ENCODE data around the gene DENND6B. TPM values are rescaled to one million over a fixed set of nuclear protein-coding genes. Genes with fewer than 3 reads are reported as not detected.

Gene DENND6B
- total RNA-seq, 1 donor from 2014 or later: 7.7 TPM

DNA sequence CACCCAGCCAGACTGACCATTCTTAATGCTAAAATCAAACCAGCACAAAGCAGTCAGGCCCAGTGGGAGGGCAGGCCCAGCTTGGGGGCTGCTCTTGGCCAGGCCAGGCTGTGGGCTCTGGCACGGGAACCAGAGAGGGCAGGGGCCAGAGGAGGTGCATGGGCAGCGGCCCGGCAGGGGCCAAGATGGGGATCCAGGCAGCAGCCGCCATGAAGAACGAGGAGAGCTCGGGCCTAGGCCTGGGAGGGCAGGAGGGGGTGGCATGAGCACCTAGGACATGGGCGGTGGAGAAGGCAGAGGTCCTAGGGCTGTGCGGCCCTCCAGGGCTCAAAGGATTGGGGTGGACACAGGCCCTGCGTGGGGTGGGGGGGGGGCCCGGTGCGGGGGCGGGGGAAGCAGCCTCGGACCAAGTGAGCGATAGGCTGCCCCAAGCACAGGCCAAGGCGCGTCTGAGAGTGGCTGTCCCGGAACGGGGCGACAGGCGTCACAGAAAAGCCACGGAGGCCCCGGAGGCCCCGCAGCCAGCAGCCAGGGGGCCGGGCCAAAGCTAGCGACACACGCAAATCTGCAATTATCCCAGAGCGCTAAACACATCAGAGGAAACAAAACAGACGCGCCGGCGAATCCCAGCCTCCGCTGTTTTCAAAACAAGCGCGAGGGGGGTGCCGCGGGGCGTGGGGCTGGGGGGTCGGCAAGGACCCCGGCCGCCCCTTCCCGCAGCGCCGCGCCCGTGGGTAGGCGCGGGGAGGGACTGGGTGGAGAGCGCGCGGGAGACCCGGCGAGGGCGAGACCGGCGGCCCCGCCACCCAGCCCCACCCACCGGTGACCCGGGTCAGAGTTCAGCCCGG is 27.7 kb downstream of the DENND6B start:
- no peaks in the 10 kb centered on the region for H3K27me3 Mint-ChIP-seq (ENCODE audit: low read depth)
- H3K9me3 Mint-ChIP-seq (ENCODE audit: low read depth): no peaks in the 10 kb centered on the region
- H3K27ac Mint-ChIP-seq (ENCODE audit: unreplicated experiment): no peak overlapping the region
- TF ChIP-seq, protein P1, sequence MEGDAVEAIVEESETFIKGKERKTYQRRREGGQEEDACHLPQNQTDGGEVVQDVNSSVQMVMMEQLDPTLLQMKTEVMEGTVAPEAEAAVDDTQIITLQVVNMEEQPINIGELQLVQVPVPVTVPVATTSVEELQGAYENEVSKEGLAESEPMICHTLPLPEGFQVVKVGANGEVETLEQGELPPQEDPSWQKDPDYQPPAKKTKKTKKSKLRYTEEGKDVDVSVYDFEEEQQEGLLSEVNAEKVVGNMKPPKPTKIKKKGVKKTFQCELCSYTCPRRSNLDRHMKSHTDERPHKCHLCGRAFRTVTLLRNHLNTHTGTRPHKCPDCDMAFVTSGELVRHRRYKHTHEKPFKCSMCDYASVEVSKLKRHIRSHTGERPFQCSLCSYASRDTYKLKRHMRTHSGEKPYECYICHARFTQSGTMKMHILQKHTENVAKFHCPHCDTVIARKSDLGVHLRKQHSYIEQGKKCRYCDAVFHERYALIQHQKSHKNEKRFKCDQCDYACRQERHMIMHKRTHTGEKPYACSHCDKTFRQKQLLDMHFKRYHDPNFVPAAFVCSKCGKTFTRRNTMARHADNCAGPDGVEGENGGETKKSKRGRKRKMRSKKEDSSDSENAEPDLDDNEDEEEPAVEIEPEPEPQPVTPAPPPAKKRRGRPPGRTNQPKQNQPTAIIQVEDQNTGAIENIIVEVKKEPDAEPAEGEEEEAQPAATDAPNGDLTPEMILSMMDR (IDR thresholded peaks at IDR 0.05): no peak
- DNase-seq (ENCODE audit: low spot score): no peak
- H3K4me3 Mint-ChIP-seq (ENCODE audit: unreplicated experiment): no peak overlapping the region
- H3K36me3 Mint-ChIP-seq (ENCODE audit: low read depth): no peaks in the 10 kb centered on the region
- H3K4me1 Mint-ChIP-seq (ENCODE audit: low read depth): peaks cover 78% of the 10 kb centered on the region

DNA sequence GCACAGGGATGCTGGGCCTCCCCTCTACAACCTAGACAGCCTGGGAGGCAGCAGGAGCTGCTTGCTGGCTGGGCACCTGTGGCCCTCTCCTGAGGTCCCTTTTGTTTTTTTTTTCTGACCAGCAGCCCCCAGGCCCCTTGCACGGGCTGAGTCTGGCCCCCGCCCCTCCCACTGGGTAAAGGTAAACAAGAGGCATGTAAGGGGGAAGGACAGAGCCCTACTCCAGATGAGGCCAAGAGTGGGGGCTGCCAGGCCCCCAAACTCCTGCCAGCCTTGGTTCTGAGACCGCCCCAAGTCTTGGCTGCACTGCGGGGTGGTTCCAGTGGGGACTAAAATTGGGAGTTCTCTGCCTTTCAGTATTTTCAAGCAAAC is 28.6 kb downstream of the DENND6B start:
- Mint-ChIP-seq H3K4me1 (ENCODE audit: low read depth) (peaks cover 74% of the 10 kb centered on the region), H3K9me3 (ENCODE audit: low read depth) (no peaks in the 10 kb centered on the region), H3K4me3 (ENCODE audit: unreplicated experiment) (no peak overlapping the region), H3K27me3 (ENCODE audit: low read depth) (no peaks in the 10 kb centered on the region), H3K27ac (ENCODE audit: unreplicated experiment) (peak overlapping the region; percentile 54), H3K36me3 (ENCODE audit: low read depth) (no peaks in the 10 kb centered on the region)
- TF ChIP-seq, protein P1 (IDR thresholded peaks at IDR 0.05): no peak
- DNase-seq (ENCODE audit: low spot score): no peak

DNA sequence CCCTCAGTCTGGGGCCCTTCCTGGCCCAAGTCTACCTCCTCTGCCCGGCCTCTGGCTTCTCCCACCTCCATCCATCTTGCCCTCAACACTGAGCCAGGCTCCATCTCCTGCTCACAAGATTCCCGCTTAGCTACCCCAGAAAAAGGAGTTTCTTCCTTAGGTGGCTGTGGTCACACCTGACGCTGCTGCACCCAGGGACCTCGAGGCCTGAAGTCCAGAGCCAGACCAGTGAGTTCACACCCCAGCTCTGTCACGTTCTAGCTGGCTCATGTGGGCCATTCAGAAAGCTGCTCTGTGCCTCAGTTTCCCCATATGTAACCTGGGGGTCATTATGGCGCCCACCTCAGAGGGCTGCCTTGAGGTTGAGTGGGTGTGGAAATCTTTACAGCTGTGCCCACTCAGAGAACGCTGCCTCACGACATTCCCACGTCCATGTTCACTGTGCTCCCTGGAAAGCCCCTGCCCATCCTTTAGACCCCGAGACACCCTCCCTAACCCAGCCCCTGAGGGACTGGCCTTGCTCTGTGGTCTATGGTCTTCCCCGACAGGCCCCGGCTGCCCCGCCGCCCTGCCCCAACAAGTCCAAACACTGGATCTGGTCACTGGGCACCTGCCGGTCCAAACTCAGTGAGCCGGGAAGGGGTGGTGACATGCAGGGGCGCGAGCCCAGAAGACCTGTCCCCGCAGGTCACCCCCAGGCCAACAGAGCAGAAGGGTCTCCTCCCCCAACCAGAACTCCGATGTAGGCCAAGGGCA is 29.1 kb downstream of the DENND6B start:
- Mint-ChIP-seq H3K36me3 (ENCODE audit: low read depth) (no peaks in the 10 kb centered on the region), H3K27ac (ENCODE audit: unreplicated experiment) (peak overlapping the region; percentile 70), H3K27me3 (ENCODE audit: low read depth) (no peaks in the 10 kb centered on the region), H3K9me3 (ENCODE audit: low read depth) (no peaks in the 10 kb centered on the region), H3K4me3 (ENCODE audit: unreplicated experiment) (no peak overlapping the region), H3K4me1 (ENCODE audit: low read depth) (peaks cover 73% of the 10 kb centered on the region)
- no peak for DNase-seq (ENCODE audit: low spot score)
- TF ChIP-seq, protein P1 (IDR thresholded peaks at IDR 0.05): no peak

DNA sequence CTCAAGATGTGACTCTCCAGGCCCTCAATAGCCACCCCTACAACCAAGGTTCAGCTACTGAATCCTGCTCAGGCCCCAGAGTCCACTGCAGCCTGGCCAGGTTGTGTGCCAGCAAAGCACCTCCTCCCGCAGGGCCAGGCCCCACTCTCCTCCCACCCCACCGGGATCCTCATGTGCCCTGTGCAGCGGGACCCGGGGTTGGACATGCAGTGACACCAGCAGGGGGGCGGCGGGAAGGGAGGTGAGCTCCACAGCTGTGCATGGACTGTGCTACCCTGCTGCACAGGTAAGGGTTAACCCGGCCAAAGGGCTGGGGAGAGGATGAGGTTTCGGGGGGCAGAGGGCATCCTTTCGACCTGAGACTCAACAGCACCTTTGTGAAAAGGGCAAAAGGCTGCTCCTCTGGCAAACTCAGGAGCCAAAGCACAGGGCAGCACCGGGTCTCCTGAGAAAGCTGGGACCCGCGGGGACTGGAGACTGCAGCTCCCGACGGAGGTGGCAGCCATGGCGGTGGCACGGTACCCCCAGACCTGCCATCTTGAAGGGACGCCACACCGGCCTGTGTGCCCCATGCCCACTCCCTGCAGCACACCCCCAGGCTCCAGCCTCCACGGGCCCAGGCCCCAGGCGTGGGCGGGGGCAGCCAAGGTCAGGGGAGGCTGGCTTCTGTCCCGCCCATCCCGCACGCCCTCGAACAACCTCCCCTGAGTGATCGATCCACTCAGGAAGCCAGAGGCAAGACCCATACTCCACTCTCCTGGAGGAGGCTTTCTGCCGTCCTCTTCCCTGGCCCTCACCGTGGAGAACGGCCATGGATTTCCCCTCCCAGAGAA is 29.9 kb downstream of the DENND6B start:
- Mint-ChIP-seq H3K9me3 (ENCODE audit: low read depth) (no peaks in the 10 kb centered on the region), H3K4me3 (ENCODE audit: unreplicated experiment) (no peak overlapping the region), H3K36me3 (ENCODE audit: low read depth) (no peaks in the 10 kb centered on the region), H3K27me3 (ENCODE audit: low read depth) (no peaks in the 10 kb centered on the region), H3K4me1 (ENCODE audit: low read depth) (peaks cover 73% of the 10 kb centered on the region), H3K27ac (ENCODE audit: unreplicated experiment) (peak overlapping the region; percentile 70)
- TF ChIP-seq, protein P1 (IDR thresholded peaks at IDR 0.05): no peak
- DNase-seq (ENCODE audit: low spot score): no peak

DNA sequence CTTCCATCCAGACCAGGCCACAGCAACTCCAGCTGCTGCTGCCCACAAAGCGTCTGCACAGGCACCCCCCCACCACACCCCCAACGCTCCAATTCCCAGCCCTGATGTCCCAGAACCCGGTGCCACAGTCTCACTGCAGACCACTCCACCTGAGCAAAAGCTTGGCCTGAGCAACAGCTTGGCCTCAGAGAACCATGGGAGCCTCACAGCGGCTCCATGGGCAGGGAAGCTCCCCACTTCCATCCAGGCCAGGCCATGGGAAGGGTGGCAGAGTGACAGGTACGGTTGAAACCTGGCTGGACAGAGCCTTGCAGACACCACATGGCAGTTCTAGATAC is 32.5 kb downstream of the DENND6B start:
- Mint-ChIP-seq H3K27me3 (ENCODE audit: low read depth) (no peaks in the 10 kb centered on the region), H3K36me3 (ENCODE audit: low read depth) (no peaks in the 10 kb centered on the region), H3K4me3 (ENCODE audit: unreplicated experiment) (no peak overlapping the region), H3K4me1 (ENCODE audit: low read depth) (peaks cover 63% of the 10 kb centered on the region), H3K27ac (ENCODE audit: unreplicated experiment) (peak overlapping the region; percentile 85), H3K9me3 (ENCODE audit: low read depth) (no peaks in the 10 kb centered on the region)
- no peak for DNase-seq (ENCODE audit: low spot score)
- TF ChIP-seq, protein P1 (IDR thresholded peaks at IDR 0.05): no peak

Measured in chondrocyte (in vitro differentiated cells).